CD14-positive monocyte (primary cell): Measurements from ENCODE around the gene SPNS3. TPM values are rescaled to one million over a fixed set of nuclear protein-coding genes. Genes with fewer than 3 reads are reported as not detected.

Source experiments
- DNase-seq, 3 donors: peaks; one replicate each; pipeline ENCODE4 v3.0.0-alpha.2; 2011 to 2022
- H2AFZ ChIP-seq: 2 replicates; pipeline ENCODE4 v1.6.0; 2012; ENCODE audit warnings: mild to moderate bottlenecking, low read depth, low read length, inconsistent platforms; ENCODE audit not compliant: insufficient read depth, poor library complexity, severe bottlenecking
- H3K27ac ChIP-seq, 2 donors: 1 replicate in 1 of 2; 2 replicates in 1 of 2; pipeline ENCODE4 v1.5.1; 2012 to 2013; ENCODE audit warnings: low read length in 2 of 2, control low read depth in 1 of 2, inconsistent platforms in 1 of 2, low read depth in 1 of 2, mild to moderate bottlenecking in 1 of 2
- H3K27me3 ChIP-seq, 2 donors: one replicate each; pipeline versions ENCODE4 v1.6.0 to v1.6.1; 2011 to 2013; ENCODE audit warnings: low read length in 2 of 2; ENCODE audit not compliant: control insufficient read depth in 2 of 2, insufficient read depth in 2 of 2
- H3K36me3 ChIP-seq, 2 donors: replicated peaks in 1 of 2; 1 replicate in 1 of 2; 2 replicates in 1 of 2; pipeline versions ENCODE4 v1.5.1 to v1.6.1; 2012 to 2013; ENCODE audit warnings: low read length in 2 of 2, control low read depth in 1 of 2, inconsistent platforms in 1 of 2, mild to moderate bottlenecking in 1 of 2; ENCODE audit not compliant: insufficient read depth in 2 of 2, control insufficient read depth in 1 of 2
- H3K4me1 ChIP-seq, 2 donors: 1 replicate in 1 of 2; 2 replicates in 1 of 2; pipeline versions ENCODE4 v1.5.1 to v1.6.1; 2012 to 2013; ENCODE audit warnings: low read length in 2 of 2, control low read depth in 1 of 2, inconsistent platforms in 1 of 2, mild to moderate bottlenecking in 1 of 2, moderate library complexity in 1 of 2; ENCODE audit not compliant: insufficient read depth in 2 of 2, control insufficient read depth in 1 of 2
- H3K4me2 ChIP-seq: replicated peaks from 2 replicates; pipeline ENCODE3; 2012; ENCODE audit warnings: low read length, moderate library complexity, mild to moderate bottlenecking; ENCODE audit not compliant: poor library complexity, severe bottlenecking; ENCODE audit errors: extremely low read depth
- H3K4me3 ChIP-seq, 3 experiments: fragments of 200-600 bp in 1 of 3; sonication (generic) in 1 of 3; replicated peaks in 1 of 3; 1 replicate in 2 of 3; 2 replicates in 1 of 3; pipeline ENCODE4 v1.5.1; 2011 to 2013; ENCODE audit warnings: low read length in 3 of 3, mild to moderate bottlenecking in 3 of 3, control low read depth in 2 of 3, low read depth in 2 of 3, inconsistent platforms in 1 of 3, moderate library complexity in 1 of 3
- H3K79me2 ChIP-seq: 2 replicates; pipeline ENCODE4 v1.6.0; 2012; ENCODE audit warnings: mild to moderate bottlenecking, control low read depth, inconsistent platforms, low read length, moderate library complexity; ENCODE audit not compliant: insufficient read depth
- H3K9ac ChIP-seq: 2 replicates; pipeline ENCODE4 v1.6.0; 2017; ENCODE audit warnings: low read length, mild to moderate bottlenecking; ENCODE audit not compliant: insufficient read depth, poor library complexity, severe bottlenecking
- H3K9me3 ChIP-seq, 2 donors: replicated peaks in 1 of 2; 1 replicate in 1 of 2; 2 replicates in 1 of 2; pipeline versions ENCODE4 v1.5.1 to v1.6.1; 2012 to 2013; ENCODE audit warnings: low read length in 2 of 2, control low read depth in 1 of 2; ENCODE audit not compliant: control insufficient read depth in 1 of 2, insufficient read depth in 1 of 2
- H4K20me1 ChIP-seq: 2 replicates; pipeline ENCODE4 v1.6.0; 2012; ENCODE audit warnings: mild to moderate bottlenecking, low read length, control low read depth, moderate library complexity; ENCODE audit not compliant: insufficient read depth
- H3K27ac Mint-ChIP-seq, 7 donors: one replicate each; pipeline ENCODE4 v1.8.0; 2020; ENCODE audit warnings: mild to moderate bottlenecking in 7 of 7, mixed read lengths in 7 of 7, moderate library complexity in 6 of 7, inconsistent platforms in 2 of 7
- H3K27me3 Mint-ChIP-seq, 3 donors: one replicate each; pipeline ENCODE4 v1.8.0; 2021 to 2022; ENCODE audit warnings: low read depth in 3 of 3, mild to moderate bottlenecking in 3 of 3, mixed read lengths in 3 of 3, moderate library complexity in 3 of 3, inconsistent platforms in 1 of 3
- H3K36me3 Mint-ChIP-seq, 2 donors: one replicate each; pipeline ENCODE4 v1.8.0; 2020; ENCODE audit warnings: mixed read lengths in 2 of 2, inconsistent platforms in 1 of 2, mild to moderate bottlenecking in 1 of 2
- H3K4me1 Mint-ChIP-seq: one replicate; pipeline ENCODE4 v1.8.0; 2020; ENCODE audit warnings: mild to moderate bottlenecking, mixed read lengths
- H3K4me3 Mint-ChIP-seq, 2 donors: one replicate each; pipeline ENCODE4 v1.8.0; 2020; ENCODE audit warnings: mild to moderate bottlenecking in 2 of 2, mixed read lengths in 2 of 2, moderate library complexity in 1 of 2
- H3K9me3 Mint-ChIP-seq, 7 donors: one replicate each; pipeline ENCODE4 v1.8.0; 2020 to 2022; ENCODE audit warnings: mixed read lengths in 7 of 7, mild to moderate bottlenecking in 6 of 7, moderate library complexity in 6 of 7, inconsistent platforms in 2 of 7
- WGBS: methylation state at CpG from one replicate; pipeline ENCODE4 v1.1.5; 2013; ENCODE audit warnings: missing lambda C conversion rate; ENCODE audit not compliant: insufficient coverage; 5-methylcytosine and 5-hydroxymethylcytosine counted together
- intact Hi-C, 2 donors: fragments of 100-400 bp; cut with micrococcal nuclease; formaldehyde crosslinking; loops; one replicate each; pipeline versions ENCODE4 v1.15.0 to v1.15.1; 2023
- polyA plus RNA-seq, 3 donors: library from polyadenylated mRNA; depleted of rRNA in 1 of 3; unstranded in 2 of 3; stranded (reverse) in 1 of 3; fragments of 300-500 nt in 2 of 3; fragments of >200 nt in 1 of 3; fragmentation: Illumina TruSeq in 2 of 3; gene quantifications; 1 replicate in 2 of 3; 2 replicates in 1 of 3; pipeline ENCODE4 v1.2.3, GENCODE V29; 2012 to 2021
- TF ChIP-seq, protein P1 (sequence below): fragments of 200-600 bp; IDR thresholded peaks from one replicate; pipeline ENCODE4 v1.8.0; 2022; ENCODE audit warnings: antibody characterized with exemption, mild to moderate bottlenecking

The SPNS3 gene
- polyA plus RNA-seq, 3 donors: 2.3 to 5.7 (median 4.5) TPM

DNA sequence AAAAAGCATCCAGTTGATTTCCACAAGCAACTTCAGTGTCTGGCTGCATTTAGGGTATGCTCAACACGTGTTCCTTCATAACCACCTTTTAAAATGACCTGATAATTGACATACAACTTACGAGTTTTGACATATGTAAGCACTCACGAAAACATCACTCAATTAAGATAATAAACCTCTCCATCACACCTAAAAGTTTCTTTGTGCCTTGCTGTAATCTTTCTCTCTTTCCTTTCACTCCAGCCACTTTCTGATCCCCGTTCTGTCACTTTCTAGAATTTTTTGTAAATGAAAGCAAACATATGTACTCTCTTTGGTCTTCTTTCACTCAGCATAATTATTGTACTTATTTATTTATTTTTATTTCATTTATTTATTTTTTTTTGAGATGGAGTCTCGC lies 46.6 kb upstream of the SPNS3 start:
- TF ChIP-seq, protein P1, sequence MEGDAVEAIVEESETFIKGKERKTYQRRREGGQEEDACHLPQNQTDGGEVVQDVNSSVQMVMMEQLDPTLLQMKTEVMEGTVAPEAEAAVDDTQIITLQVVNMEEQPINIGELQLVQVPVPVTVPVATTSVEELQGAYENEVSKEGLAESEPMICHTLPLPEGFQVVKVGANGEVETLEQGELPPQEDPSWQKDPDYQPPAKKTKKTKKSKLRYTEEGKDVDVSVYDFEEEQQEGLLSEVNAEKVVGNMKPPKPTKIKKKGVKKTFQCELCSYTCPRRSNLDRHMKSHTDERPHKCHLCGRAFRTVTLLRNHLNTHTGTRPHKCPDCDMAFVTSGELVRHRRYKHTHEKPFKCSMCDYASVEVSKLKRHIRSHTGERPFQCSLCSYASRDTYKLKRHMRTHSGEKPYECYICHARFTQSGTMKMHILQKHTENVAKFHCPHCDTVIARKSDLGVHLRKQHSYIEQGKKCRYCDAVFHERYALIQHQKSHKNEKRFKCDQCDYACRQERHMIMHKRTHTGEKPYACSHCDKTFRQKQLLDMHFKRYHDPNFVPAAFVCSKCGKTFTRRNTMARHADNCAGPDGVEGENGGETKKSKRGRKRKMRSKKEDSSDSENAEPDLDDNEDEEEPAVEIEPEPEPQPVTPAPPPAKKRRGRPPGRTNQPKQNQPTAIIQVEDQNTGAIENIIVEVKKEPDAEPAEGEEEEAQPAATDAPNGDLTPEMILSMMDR: no peak
- Mint-ChIP-seq H3K9me3 (no peaks in the 10 kb centered on the region), H3K4me1 (no peaks in the 10 kb centered on the region), H3K27me3 (peaks cover 7 to 17% (median 13%) of the 10 kb centered on the region in 3 donors), H3K4me3 (no peak overlapping the region), H3K36me3 (no peaks in the 10 kb centered on the region), H3K27ac (no peak overlapping the region)
- H3K4me3 ChIP-seq: no peak overlapping the region
- DNase-seq: no peak
- no peaks in the 10 kb centered on the region for H3K36me3 ChIP-seq
- WGBS: no CpG with 5 or more reads among the region's 5 CpGs
- no peak overlapping the region for H3K27ac ChIP-seq
- H3K9ac ChIP-seq: no peak overlapping the region
- H3K4me1 ChIP-seq: no peaks in the 10 kb centered on the region
- no peaks in the 10 kb centered on the region for H4K20me1 ChIP-seq
- no peak overlapping the region for H2AFZ ChIP-seq
- H3K79me2 ChIP-seq: no peaks in the 10 kb centered on the region
- H3K4me2 ChIP-seq: no peak overlapping the region
- no peaks in the 10 kb centered on the region for H3K27me3 ChIP-seq
- no peaks in the 10 kb centered on the region for H3K9me3 ChIP-seq
- intact Hi-C loops: no loop called here

DNA sequence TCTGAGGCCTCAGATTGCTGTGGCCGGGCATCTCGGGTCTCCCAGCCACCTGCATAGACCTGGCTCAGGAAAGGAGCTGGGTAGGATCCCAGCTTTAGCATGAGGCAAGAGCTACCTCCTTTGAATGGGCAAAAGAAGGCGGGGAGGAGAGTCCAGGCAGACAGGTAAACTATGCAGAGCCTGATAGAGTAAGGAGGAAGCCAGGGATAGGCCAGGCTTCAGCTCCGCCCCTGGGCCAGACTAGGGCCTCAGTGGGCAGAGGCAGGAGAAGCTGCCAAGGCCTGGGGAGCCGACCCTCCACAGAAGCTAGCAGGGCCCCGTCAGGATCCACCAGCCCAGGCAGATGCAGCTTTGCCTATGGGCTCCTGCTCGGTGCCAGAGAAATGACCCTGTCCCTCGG lies 44.7 kb upstream of the SPNS3 start:
- no peaks in the 10 kb centered on the region for H3K4me1 ChIP-seq
- H3K27ac Mint-ChIP-seq: no peak overlapping the region
- no peaks in the 10 kb centered on the region for H3K9me3 ChIP-seq
- 98% methylated on average over 7 of the region's 8 CpGs for WGBS
- H3K79me2 ChIP-seq: no peaks in the 10 kb centered on the region
- H3K36me3 ChIP-seq: no peaks in the 10 kb centered on the region
- no peak overlapping the region for H3K4me2 ChIP-seq
- H3K27me3 ChIP-seq: no peaks in the 10 kb centered on the region
- TF ChIP-seq, protein P1: no peak
- intact Hi-C loops: no loop called here
- H3K4me3 Mint-ChIP-seq: no peak overlapping the region
- no peak for DNase-seq
- peak overlapping the region; percentile 21 for H2AFZ ChIP-seq
- peaks cover 4 to 24% (median 13%) of the 10 kb centered on the region in 3 donors for H3K27me3 Mint-ChIP-seq
- H3K36me3 Mint-ChIP-seq: no peaks in the 10 kb centered on the region
- H3K4me3 ChIP-seq: no peak overlapping the region
- no peaks in the 10 kb centered on the region for H4K20me1 ChIP-seq
- H3K9me3 Mint-ChIP-seq: no peaks in the 10 kb centered on the region
- H3K4me1 Mint-ChIP-seq: no peaks in the 10 kb centered on the region
- no peak overlapping the region for H3K9ac ChIP-seq
- H3K27ac ChIP-seq: no peak overlapping the region
